Lower leg skin (tissue), 4 donors: ENCODE data around the gene LEMD2. TPM values are rescaled to one million over a fixed set of nuclear protein-coding genes. Genes with fewer than 3 reads are reported as not detected.

Experiments used
- DNase-seq, 2 donors: peaks; one replicate each; pipeline ENCODE4 v3.0.0-alpha.2; 2019; ENCODE audit warnings: low spot score in 2 of 2
- H3K4me3 ChIP-seq: fragments of 200-600 bp; sonication (generic); 2 replicates; pipeline ENCODE4 v1.5.1; 2017; ENCODE audit warnings: mild to moderate bottlenecking, low read depth; ENCODE audit not compliant: poor library complexity, severe bottlenecking
- POLR2A ChIP-seq, 2 donors: fragments of 450-650 bp; IDR thresholded peaks; one replicate each; pipeline ENCODE4 v1.6.1; 2016 to 2017; ENCODE audit warnings: antibody characterized with exemption in 2 of 2, mild to moderate bottlenecking in 1 of 2, moderate library complexity in 1 of 2
- WGBS, 2 donors: methylation state at CpG; one replicate each; pipeline ENCODE4 v1.1.5; 2018; 5-methylcytosine and 5-hydroxymethylcytosine counted together
- intact Hi-C: fragments of 100-400 bp; cut with DNase I; formaldehyde crosslinking; loops from one replicate; pipeline ENCODE4 v1.15.0; 2023; ENCODE audit warnings: low total_unique reads
- total RNA-seq, 4 donors: library from RNA; depleted of rRNA; stranded (reverse); fragments of >200 nt; gene quantifications; one replicate each; pipeline ENCODE4 v1.1.0, GENCODE V29; 2016
- TF ChIP-seq, protein P1 (sequence below), 3 donors: fragments of 450-650 bp; IDR thresholded peaks; one replicate each; pipeline ENCODE4 v1.5.1; 2016; ENCODE audit warnings: antibody characterized with exemption in 3 of 3, mild to moderate bottlenecking in 3 of 3, moderate library complexity in 2 of 3

Gene LEMD2
- total RNA-seq, 4 donors from 2014 or later = 57.5 to 93.6 (median 68.1) TPM

DNA sequence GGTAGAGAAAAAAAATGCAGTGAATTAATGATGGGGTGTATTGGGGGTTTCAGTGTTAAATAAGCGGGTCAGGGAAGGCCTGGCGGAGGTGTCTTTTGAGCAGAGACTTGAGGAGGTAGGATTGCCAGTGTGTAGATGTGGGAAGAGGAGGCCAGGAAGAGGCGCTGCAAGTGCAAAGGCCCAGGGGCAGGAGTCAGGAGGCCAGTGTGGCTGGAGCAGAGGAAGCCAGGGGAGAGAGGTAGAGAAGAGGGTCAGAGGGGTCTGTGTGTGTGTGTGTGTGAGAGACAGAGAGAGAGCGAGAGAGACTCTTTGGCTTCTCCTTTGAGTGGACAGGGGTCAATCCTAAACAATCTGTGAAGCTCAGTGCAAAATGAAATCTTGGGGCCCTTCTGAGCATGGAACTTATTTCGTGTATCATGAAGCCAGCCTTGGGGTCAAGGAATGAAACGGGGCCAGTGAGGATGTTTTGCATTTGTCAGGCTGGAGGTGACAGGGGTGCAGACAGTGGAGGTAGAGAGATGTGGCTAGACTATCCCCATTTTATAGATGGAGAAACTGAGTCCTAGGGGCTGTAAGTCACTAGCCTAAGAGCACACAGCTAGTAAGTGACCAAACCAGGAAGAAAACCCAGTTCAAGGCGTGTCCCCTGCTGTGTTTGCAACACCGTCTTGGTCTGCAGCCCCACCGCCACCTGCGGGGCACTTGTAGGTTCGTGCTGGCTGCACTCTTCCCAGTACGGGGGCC is 32.5 kb downstream of the LEMD2 start:
- no peak for DNase-seq
- WGBS, 2 donors = 86 to 88% methylated on average over 12 of the region's 12 CpGs
- intact Hi-C loops = no loop called here
- H3K4me3 ChIP-seq = no peak overlapping the region
- no peak for TF ChIP-seq POLR2A (IDR thresholded peaks at IDR 0.05)
- TF ChIP-seq, protein P1, sequence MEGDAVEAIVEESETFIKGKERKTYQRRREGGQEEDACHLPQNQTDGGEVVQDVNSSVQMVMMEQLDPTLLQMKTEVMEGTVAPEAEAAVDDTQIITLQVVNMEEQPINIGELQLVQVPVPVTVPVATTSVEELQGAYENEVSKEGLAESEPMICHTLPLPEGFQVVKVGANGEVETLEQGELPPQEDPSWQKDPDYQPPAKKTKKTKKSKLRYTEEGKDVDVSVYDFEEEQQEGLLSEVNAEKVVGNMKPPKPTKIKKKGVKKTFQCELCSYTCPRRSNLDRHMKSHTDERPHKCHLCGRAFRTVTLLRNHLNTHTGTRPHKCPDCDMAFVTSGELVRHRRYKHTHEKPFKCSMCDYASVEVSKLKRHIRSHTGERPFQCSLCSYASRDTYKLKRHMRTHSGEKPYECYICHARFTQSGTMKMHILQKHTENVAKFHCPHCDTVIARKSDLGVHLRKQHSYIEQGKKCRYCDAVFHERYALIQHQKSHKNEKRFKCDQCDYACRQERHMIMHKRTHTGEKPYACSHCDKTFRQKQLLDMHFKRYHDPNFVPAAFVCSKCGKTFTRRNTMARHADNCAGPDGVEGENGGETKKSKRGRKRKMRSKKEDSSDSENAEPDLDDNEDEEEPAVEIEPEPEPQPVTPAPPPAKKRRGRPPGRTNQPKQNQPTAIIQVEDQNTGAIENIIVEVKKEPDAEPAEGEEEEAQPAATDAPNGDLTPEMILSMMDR (IDR thresholded peaks at IDR 0.05) = no peak

DNA sequence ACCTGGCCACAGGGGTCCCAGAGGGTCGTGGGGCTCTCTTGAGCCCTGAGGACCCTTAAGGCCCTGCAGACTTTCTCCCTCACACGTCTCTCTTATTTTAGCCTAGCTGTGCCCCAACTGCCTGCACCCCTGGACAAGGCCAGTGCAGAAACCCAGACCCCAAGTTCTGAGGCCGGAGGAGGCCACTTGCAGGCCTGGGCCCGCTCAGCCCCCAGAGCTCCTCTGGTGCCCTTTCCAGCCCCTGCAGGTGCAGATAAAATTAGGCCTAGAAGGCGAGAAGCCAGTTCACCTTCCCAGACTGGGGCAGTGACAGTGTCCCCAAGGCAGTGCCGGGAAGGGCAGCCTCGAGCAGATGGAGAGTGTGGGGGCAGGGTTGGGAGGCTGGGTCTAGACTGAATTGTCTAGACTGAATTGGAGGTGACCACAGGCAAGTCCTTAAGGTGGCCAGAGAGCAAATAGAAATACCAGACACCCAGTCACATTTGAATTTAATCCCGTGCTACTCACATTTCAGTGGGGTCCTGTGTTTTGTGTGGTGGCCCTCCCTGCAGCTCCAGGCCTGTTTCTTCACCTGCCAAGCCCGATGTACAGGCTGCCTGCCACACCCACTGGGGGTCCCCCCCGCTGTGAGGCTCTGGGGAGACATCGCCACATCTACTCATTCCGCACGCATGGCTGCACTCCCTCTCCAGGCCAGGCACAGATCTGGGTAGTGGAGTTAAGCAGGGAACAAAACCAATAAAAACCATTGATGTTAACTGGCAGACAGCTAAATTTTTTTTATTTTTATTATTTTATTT is 33.7 kb downstream of the LEMD2 start:
- WGBS, 2 donors = 78 to 80% methylated on average over 13 of the region's 13 CpGs
- no peak for DNase-seq
- no peak overlapping the region for H3K4me3 ChIP-seq
- intact Hi-C loops = no loop called here
- no peak for TF ChIP-seq POLR2A (IDR thresholded peaks at IDR 0.05)
- TF ChIP-seq, protein P1 (IDR thresholded peaks at IDR 0.05) = no peak

DNA sequence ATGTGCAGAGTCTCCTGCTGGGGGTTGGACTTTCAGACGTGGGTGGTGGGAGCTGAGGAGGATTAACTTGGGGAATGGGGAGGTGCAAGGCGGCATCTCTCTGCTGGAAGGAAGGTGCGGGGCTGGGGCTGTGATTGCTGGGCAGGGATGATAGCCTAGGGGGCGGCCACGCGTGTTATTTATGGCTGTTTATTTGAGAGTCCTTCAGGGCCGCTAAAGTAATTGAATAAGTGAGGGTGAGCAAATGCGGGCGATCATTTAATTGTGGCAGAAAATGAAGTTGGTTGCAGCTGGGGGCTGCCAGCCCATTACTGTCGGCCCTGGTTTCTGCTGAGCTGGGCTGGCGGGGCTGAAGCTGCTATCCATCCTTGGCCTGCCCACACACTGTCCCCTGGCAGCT is 34.7 kb downstream of the LEMD2 start:
- WGBS, 2 donors = 84 to 87% methylated on average over 11 of the region's 11 CpGs
- no peak for DNase-seq
- intact Hi-C loops = no loop called here
- TF ChIP-seq, protein P1 (IDR thresholded peaks at IDR 0.05) = no peak
- TF ChIP-seq POLR2A (IDR thresholded peaks at IDR 0.05) = no peak
- no peak overlapping the region for H3K4me3 ChIP-seq

DNA sequence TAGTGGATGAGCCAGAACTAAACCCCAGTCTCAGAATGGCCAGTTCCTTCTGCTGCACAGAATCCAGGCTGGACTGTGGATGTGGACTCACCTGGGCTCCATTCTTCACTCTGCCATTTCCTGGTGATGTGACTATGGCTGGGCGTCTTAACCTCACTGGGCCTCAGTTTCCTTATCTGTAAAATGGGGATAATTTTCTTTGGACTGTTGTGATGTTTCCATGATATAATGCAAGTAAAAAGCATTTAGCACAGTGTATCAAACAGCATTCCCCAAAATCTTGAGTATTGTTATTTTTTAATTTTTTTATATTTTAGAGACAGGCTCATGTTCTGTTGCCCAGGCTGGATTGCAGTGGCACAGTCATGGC is 36.3 kb downstream of the LEMD2 start:
- H3K4me3 ChIP-seq = no peak overlapping the region
- intact Hi-C loops = no loop called here
- WGBS, 2 donors = 100% methylated on average over 1 of the region's 1 CpG
- no peak for DNase-seq
- no peak for TF ChIP-seq POLR2A (IDR thresholded peaks at IDR 0.05)
- TF ChIP-seq, protein P1 (IDR thresholded peaks at IDR 0.05) = no peak

DNA sequence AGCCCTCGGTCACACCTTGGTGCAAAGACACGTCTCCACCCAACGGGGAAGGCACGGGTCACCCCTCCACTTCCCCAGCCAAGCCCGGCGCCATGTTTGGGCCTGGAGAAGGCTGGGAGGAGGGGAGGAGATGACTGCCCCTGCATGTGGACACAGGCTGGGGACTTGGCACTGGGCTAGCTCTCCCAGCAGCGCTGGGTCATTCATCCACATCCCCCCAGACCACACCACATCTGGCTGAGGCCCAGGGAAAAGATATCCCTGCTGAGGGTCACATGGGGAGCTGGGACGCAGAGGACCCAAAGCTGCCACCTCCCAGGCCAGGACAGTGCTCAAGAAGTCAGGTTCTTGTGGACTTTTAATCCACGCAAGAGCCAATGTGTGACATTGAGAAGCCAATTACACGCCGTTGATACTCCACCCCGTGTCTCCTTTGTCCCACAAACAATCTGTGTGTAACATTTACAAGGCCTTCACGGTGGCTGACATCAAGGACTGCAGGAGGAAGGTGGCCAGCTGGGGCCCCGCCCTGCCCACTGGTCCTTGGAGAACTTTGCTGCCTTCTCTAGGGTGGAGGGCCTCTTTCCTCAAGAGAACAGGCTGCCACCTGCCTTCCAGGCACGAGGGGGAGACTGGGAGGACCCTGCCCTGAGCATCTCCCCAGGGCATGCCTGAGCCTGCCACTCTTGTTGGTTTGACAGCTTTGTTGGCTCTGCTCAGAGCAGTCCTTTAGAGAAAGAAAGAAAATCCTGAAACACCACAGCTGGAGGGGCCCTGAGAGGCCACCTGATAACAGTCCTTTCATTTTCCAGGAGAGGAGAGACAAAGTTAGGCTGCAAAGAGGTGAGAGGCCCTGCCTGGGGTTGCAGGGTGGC is 36.9 kb downstream of the LEMD2 start:
- WGBS, 2 donors = 78 to 79% methylated on average over 15 of the region's 15 CpGs
- TF ChIP-seq, protein P1 (IDR thresholded peaks at IDR 0.05) = no peak
- no peak for DNase-seq
- no peak overlapping the region for H3K4me3 ChIP-seq
- intact Hi-C loops = no loop called here
